Erythroblast (primary cell): ENCODE results near the gene GNRH2.

Experiments
- GATA1 ChIP-seq: IDR thresholded peaks from 2 replicates; pipeline ENCODE4 v1.6.1; 2011; ENCODE audit warnings: low read depth, mild to moderate bottlenecking, control low read depth, low read length, moderate library complexity
- POLR2A ChIP-seq: IDR thresholded peaks from 2 replicates; pipeline ENCODE4 v1.6.1; 2011; ENCODE audit warnings: mild to moderate bottlenecking, low read length

DNA sequence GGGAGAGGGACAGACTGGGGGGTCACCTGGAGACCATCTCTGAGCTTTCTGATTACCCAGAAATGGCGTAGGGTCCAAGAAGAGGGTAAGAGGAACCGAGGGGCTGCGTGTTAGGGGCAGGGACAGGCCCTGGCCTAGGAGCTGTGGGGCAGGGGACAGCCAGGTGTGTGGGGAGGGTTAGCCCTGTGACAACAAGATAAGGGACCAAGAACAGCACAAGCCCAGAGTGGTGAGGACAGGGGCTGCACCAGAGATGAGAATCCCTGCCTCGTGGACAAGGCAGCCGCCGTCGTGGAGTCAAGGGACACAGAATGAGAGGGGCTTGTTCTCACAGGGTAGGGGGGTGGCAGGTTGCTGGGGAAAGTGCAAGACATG is 41.6 kb downstream of the GNRH2 start:
- no peak for TF ChIP-seq POLR2A
- no peak for TF ChIP-seq GATA1
